ENCODE data around the gene CFAP20DC. TPM values are rescaled to one million over a fixed set of nuclear protein-coding genes. Genes with fewer than 3 reads are reported as not detected.
"Not testable (repeated sequence)": the region's sequence is repeated elsewhere in the genome, so short reads cannot be mapped to it uniquely, and the experiment has no call there.

Gene CFAP20DC
- total and polyA plus RNA-seq, 10 of the 15 experiments (the other 5 are each of a cell fraction or from before 2014, with no cell fraction given), result 0.53 to 11.6 (median 2.0) TPM

DNA sequence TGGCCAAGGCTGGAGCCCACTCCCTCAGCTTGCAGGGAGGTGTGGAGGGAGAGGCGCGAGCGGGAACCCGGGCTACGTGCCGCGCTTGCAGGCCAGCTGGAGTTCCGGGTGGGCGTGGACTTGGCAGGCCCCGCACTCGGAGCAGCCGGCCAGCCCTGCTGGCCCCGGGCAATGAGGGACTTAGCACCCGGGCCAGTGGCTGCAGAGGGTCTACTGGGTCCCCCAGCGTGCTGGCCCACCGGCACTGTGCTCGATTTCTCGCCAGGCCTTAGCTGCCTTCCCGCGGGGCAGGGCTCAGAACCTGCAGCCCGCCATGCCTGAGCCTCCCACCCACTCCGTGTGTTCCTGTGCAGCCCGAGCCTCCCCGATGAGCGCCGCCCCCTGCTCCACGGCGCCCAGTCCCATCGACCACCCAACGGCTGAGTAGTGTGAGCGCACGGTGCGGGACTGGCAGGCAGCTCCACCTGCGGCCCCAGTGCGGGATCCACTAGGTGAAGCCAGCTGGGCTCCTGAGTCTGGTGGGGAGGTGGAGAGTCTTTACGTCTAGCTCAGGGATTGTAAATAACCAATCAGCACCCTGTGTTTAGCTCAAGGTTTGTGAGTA lies 1.1 kb upstream of the CFAP20DC start:
- H3K27ac ChIP-seq (ENCODE audit: control insufficient read depth, insufficient read depth); H3K9me3 ChIP-seq (replicated peaks; ENCODE audit: control insufficient read depth, insufficient read depth, low read length); H3K4me3 ChIP-seq; POLR2A ChIA-PET; H2AFZ ChIP-seq (ENCODE audit: control insufficient read depth, low read depth, low read length); intact Hi-C loops (cut with micrococcal nuclease; ENCODE audit: unreplicated experiment); H4K20me1 ChIP-seq (ENCODE audit: control insufficient read depth, insufficient read depth); BruUV-seq (replicated peaks); H3K4me1 ChIP-seq (ENCODE audit: control insufficient read depth, insufficient read depth, low read length); FAIRE-seq; H3K4me2 ChIP-seq (ENCODE audit: control insufficient read depth, insufficient read depth); H3K27me3 ChIP-seq (replicated peaks in 1 of 2; ENCODE audit: control insufficient read depth in 2 of 2, insufficient read depth in 2 of 2, low read length in 1 of 2); H3K9ac ChIP-seq (ENCODE audit: control insufficient read depth, insufficient read depth, low read length); H3K79me2 ChIP-seq (ENCODE audit: control insufficient read depth, insufficient read depth, low read length); DNase-seq (ENCODE audit: low read depth, low spot score); ATAC-seq; H3K36me3 ChIP-seq (ENCODE audit: control insufficient read depth in 2 of 2, insufficient read depth in 2 of 2, low read length in 1 of 2): not testable (repeated sequence)
- ChIA-PET RAD21 (ENCODE audit: unreplicated experiment) (interaction anchor here (5.9 to 7.2 kb wide), 2 partner anchors 55 to 226 kb away, joined by 67 to 102 read pairs; no protein-coding TSS in a partner anchor), CTCF (interaction anchor here (0.9 to 8.7 kb wide), 6 partner anchors 10 to 410 kb away, joined by 4 to 180 read pairs (median 4); no protein-coding TSS in a partner anchor), SMC1A (ENCODE audit: uncharacterized antibody, unreplicated experiment) (interaction anchor here (0.8 to 6.2 kb wide), 5 partner anchors 8 to 409 kb away, joined by 3 to 136 read pairs (median 16); no protein-coding TSS in a partner anchor)
- in situ Hi-C loops (cut with MboI), result loop anchor here (10.0 kb wide), 1 partner anchor 226 kb away; no protein-coding TSS in a partner anchor
- WGBS (ENCODE audit: insufficient coverage, insufficient replicate concordance, low lambda C conversion rate, missing lambda C conversion rate), result 91% methylated on average over 33 of the region's 36 CpGs

DNA sequence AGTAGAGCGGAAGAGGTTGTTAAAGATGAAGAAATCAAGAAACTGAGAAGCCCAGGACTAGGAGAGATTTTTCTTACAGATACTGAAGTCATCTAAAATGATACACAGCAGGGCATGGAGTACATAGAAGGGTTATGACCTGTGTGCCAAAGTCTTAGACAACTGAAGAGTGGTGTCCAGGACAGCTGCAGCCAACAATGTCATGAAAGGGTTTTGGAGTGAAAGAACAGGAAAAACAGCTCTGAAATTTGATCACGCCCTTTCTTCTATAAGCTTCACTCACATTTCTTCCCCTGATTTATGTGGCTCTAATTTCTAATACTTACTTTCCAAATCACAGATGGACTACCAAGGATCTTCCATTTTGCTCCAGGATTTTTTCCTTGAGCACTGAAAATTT lies 3.0 kb downstream of the CFAP20DC start:
- TF ChIP-seq, protein P1, sequence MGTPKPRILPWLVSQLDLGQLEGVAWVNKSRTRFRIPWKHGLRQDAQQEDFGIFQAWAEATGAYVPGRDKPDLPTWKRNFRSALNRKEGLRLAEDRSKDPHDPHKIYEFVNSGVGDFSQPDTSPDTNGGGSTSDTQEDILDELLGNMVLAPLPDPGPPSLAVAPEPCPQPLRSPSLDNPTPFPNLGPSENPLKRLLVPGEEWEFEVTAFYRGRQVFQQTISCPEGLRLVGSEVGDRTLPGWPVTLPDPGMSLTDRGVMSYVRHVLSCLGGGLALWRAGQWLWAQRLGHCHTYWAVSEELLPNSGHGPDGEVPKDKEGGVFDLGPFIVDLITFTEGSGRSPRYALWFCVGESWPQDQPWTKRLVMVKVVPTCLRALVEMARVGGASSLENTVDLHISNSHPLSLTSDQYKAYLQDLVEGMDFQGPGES (IDR thresholded peaks at IDR 0.05), result no peak
- TF ChIP-seq, protein P2, sequence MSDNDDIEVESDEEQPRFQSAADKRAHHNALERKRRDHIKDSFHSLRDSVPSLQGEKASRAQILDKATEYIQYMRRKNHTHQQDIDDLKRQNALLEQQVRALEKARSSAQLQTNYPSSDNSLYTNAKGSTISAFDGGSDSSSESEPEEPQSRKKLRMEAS (IDR thresholded peaks at IDR 0.05; ENCODE audit: low read depth, low read length), result no peak
- TF ChIP-seq ZZZ3 (IDR thresholded peaks at IDR 0.05; ENCODE audit: control insufficient read depth, insufficient read length, low read depth), result no peak
- TF ChIP-seq TARDBP (IDR thresholded peaks at IDR 0.05; ENCODE audit: borderline replicate concordance), result no peak
- no peak for TF ChIP-seq ZNF24 (IDR thresholded peaks at IDR 0.05)
- 66% methylated on average over 2 of the region's 2 CpGs for WGBS (ENCODE audit: insufficient coverage, insufficient replicate concordance, low lambda C conversion rate, missing lambda C conversion rate)
- no peak overlapping the region for H2AFZ ChIP-seq (ENCODE audit: control insufficient read depth, low read depth, low read length)
- H4K20me1 ChIP-seq (ENCODE audit: control insufficient read depth, insufficient read depth), result no peaks in the 10 kb centered on the region
- in situ Hi-C loops (cut with MboI), result loop anchor here (5.0 kb wide), 1 partner anchor 405 kb away; no protein-coding TSS in a partner anchor
- no peaks in the 10 kb centered on the region for H3K4me1 ChIP-seq (ENCODE audit: control insufficient read depth, insufficient read depth, low read length)
- ChIA-PET POLR2A (no interaction called here), CTCF (interaction anchor here (1.7 kb wide), 1 partner anchor 53 kb away, joined by 6 read pairs; no protein-coding TSS in a partner anchor), RAD21 (ENCODE audit: unreplicated experiment) (no interaction called here), SMC1A (ENCODE audit: uncharacterized antibody, unreplicated experiment) (interaction anchor here (1.1 to 3.6 kb wide), 4 partner anchors 33 to 222 kb away, joined by 3 to 18 read pairs (median 4); no protein-coding TSS in a partner anchor)
- DNase-seq (ENCODE audit: low read depth, low spot score) (no peak), ATAC-seq (no peak), FAIRE-seq (no peak)
- H3K4me3 ChIP-seq, result no peak overlapping the region
- no peak overlapping the region for H3K9ac ChIP-seq (ENCODE audit: control insufficient read depth, insufficient read depth, low read length)
- intact Hi-C loops (cut with micrococcal nuclease; ENCODE audit: unreplicated experiment), result no loop called here
- no TSS peak for BruUV-seq (replicated peaks)
- no peaks in the 10 kb centered on the region for H3K36me3 ChIP-seq (ENCODE audit: control insufficient read depth in 2 of 2, insufficient read depth in 2 of 2, low read length in 1 of 2)
- no peaks in the 10 kb centered on the region for H3K79me2 ChIP-seq (ENCODE audit: control insufficient read depth, insufficient read depth, low read length)
- H3K9me3 ChIP-seq (replicated peaks; ENCODE audit: control insufficient read depth, insufficient read depth, low read length), result no peaks in the 10 kb centered on the region
- H3K27me3 ChIP-seq (replicated peaks in 1 of 2; ENCODE audit: control insufficient read depth in 2 of 2, insufficient read depth in 2 of 2, low read length in 1 of 2), result no peaks in the 10 kb centered on the region
- H3K4me2 ChIP-seq (ENCODE audit: control insufficient read depth, insufficient read depth), result no peak overlapping the region
- H3K27ac ChIP-seq (ENCODE audit: control insufficient read depth, insufficient read depth), result no peak overlapping the region
